GM10266 (cell line): Measurements from ENCODE around the gene RPRD1A.
"Not testable (repeated sequence)": the region's sequence is repeated elsewhere in the genome, so short reads cannot be mapped to it uniquely, and the experiment has no call there.

ENCODE experiments used
- DNase-seq: peaks from one replicate; pipeline ENCODE4 v3.0.0; 2012; ENCODE audit errors: extremely low spot score
- TF ChIP-seq, protein P1 (sequence below): IDR thresholded peaks from 2 replicates; pipeline ENCODE4 v1.5.1; 2012; ENCODE audit warnings: mild to moderate bottlenecking, low read depth; ENCODE audit not compliant: control insufficient read depth, insufficient read depth; ENCODE audit errors: missing control alignments

Gene RPRD1A

DNA sequence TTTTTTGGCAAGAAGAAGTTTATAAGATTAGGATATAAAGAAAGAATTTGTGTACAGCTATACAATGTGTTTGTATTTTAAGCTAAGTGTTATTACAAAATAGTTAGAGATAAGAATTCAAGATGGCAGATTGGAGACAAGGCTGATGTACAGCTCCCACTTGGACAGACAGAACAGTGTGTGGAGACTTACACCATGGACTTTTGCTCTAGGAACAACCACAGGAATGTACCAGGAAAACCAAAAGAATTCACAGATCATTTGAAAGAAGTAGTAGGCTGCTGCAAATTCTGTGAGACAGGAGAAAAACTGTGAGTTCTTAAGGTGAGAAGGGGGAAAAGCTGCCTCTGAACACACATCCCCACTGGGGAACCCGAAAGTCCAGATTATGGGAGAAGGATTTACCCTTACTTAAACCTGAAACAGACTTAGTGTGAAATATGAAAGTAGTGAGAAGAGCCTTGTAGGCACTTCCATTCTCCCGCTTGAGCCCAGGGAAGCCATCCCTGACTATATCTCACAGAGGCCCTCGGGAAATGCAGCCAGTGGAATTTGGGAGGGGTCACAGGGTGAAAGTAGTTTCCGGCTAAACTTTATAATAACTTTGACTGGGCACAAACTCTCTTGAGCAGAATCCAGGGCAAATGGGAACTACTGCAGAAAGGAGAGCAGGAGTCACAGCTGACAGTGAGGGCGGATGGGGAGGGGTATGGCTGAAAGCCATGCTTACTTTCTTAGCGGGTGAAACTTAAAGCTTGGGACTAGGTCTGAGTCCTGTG lies 11.6 kb upstream of the RPRD1A start:
- TF ChIP-seq, protein P1, sequence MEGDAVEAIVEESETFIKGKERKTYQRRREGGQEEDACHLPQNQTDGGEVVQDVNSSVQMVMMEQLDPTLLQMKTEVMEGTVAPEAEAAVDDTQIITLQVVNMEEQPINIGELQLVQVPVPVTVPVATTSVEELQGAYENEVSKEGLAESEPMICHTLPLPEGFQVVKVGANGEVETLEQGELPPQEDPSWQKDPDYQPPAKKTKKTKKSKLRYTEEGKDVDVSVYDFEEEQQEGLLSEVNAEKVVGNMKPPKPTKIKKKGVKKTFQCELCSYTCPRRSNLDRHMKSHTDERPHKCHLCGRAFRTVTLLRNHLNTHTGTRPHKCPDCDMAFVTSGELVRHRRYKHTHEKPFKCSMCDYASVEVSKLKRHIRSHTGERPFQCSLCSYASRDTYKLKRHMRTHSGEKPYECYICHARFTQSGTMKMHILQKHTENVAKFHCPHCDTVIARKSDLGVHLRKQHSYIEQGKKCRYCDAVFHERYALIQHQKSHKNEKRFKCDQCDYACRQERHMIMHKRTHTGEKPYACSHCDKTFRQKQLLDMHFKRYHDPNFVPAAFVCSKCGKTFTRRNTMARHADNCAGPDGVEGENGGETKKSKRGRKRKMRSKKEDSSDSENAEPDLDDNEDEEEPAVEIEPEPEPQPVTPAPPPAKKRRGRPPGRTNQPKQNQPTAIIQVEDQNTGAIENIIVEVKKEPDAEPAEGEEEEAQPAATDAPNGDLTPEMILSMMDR: no peak
- no peak for DNase-seq

DNA sequence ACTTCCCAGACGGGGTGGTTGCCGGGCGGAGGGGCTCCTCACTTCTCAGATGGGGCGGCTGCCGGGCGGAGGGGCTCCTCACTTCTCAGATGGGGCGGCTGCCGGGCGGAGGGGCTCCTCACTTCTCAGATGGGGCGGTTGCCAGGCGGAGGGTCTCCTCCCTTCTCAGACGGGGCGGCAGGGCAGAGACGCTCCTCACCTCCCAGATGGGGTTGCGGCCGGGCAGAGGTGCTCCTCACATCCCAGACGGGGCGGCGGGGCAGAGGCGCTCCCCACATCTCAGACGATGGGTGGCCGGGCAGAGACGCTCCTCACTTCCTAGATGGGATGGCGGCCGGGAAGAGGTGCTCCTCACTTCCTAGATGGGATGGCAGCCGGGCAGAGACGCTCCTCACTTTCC lies 10.4 kb upstream of the RPRD1A start:
- not testable (repeated sequence) for DNase-seq

DNA sequence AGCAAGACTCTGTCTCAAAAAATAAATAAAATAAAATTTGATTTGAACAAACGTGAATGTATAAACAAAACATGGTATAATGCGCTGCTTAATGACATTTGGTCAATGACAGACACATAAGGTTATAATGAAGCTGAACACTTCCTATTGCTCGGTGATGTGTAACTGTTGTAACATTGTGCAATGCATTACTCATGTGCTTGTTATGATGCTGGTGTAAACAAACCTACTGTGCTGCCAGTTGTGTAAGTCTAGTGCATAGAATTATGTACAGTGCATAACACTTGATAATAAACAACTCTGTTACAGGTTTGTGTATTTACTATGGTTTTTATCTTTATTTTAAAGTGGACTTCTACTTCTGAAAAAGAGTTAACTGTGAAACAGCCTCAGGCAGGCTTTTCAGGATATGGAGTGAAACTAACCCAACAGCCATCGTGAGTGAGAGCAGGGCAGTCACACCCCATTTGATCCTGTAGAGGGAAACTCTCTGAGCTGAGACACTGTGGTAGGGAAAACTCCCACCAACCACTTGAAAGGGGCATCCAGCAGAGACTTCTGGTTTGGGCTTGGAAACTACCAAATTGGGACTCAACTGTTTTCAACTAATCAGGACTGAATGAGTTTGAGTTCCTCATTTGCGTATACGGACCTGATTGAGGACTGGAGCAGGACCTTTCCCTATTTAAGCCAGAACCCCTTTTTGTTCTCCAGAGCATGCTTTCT lies 8.7 kb upstream of the RPRD1A start:
- TF ChIP-seq, protein P1: no peak
- no peak for DNase-seq

DNA sequence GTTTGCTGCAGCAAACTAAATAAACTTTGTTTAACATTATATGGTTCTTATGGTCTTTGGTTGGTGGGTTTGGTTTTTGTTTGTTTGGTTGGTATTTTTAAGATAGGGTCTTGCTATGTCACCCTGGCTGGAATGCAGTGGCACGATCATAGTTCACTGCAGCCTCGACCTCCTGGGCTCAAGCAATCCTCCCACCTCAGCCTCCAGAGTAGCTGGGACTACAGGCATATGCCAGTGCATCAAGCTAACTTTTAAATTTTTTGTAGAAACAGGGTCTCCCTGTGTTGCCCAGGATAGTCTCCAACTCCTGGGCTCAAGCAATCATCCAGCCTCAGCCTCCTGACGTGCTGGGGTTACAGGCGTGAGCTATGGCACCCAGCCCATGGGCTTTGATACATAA lies 7.1 kb upstream of the RPRD1A start:
- no peak for DNase-seq

DNA sequence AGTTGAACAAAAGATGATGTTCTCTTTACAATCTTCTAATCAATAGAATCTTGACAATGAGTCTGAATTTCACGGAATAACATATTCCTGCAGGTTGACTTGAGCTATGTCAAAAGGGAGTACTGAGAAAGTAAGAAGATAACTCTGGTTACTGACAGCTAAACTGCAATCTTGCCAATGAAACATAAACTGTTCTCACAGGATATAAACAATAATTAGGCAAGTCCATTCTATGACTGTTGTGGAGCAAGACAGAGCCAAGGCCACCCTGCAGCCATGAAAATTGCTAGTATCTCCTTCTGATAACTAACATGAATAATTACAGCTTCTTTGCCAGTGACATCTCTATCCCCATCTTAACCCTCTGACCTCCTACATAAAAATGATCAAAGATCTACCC lies 6.3 kb upstream of the RPRD1A start:
- TF ChIP-seq, protein P1: no peak
- no peak for DNase-seq

More for the DNA sequence above, 7.1 kb upstream of the RPRD1A start:
- TF ChIP-seq, protein P1: no peak

DNA sequence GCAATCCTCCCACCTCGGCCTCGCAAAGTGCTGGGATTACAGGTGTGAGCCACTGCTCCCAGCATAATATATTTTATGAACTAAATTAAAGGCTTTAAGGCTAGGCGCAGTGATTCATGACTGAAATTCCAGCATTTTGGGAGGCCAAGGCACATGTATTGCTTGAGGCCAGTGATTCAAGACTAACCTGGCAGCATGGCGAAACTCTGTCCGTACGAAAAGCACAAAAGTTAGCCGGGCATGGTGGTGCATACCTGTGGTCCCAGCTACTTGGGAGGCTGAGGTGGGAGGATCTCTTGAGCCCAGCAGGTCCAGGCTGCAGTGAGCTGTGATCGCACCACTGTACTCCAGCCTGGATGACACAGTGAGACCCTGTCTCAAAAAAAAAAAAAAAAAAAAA lies 5.0 kb upstream of the RPRD1A start:
- DNase-seq: not testable (repeated sequence)

DNA sequence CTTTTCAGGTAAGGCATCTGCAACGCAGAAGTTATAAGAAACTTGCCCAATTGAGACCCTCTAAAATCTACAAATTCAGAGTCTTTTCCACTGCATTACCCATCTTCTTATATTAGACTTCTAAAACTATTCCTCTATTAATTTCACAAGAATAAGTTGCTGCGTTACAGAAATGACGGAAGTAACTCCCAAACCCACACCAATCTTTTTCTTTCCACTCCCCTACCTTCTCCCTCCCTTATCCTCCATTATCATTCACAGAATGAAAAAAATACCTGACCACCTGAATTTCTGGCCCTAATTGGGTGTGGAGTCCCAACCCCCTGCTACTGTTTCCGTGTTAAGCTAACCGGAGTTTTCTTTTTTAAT lies 689 bp downstream of the RPRD1A start:
- TF ChIP-seq, protein P1: no peak

DNA sequence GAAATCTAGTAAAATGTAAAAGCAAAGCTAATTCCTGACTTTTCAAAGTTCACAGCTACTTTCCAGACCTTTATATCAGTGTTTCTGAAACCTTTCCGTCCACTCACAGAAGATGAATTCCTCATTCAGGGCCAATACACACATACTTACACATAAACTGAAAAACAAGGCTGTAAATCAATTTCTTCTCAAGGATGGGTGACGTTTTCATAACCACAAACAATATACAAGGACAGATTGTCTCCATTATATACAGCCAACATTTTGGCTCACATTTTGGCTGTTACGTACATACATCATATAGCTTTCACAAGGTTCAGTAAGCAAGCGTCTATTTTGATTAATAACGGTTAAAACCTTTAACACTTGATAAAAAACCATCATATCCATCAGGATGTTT lies 1.4 kb downstream of the RPRD1A start:
- TF ChIP-seq, protein P1: no peak
- no peak for DNase-seq

More for the DNA sequence above, 689 bp downstream of the RPRD1A start:
- no peak for DNase-seq

DNA sequence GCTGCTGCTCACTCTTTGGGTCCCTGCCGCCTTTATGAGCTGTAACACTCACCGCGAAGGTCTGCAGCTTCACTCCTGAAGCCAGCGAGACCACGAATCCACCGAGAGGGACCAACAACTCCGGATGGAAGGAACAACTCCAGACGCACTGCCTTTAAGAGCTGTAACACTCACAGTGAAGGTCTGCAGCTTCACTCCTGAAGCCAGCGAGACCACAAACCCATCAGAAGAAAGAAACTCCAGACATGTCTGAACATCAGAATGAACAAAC lies 2.6 kb downstream of the RPRD1A start:
- DNase-seq: not testable (repeated sequence)
